ENCODE measurements around the gene HTR1D. TPM values are rescaled to one million over a fixed set of nuclear protein-coding genes. Genes with fewer than 3 reads are reported as not detected.
"Not testable (repeated sequence)": the region's sequence is repeated elsewhere in the genome, so short reads cannot be mapped to it uniquely, and the experiment has no call there.

The HTR1D gene, protein sequence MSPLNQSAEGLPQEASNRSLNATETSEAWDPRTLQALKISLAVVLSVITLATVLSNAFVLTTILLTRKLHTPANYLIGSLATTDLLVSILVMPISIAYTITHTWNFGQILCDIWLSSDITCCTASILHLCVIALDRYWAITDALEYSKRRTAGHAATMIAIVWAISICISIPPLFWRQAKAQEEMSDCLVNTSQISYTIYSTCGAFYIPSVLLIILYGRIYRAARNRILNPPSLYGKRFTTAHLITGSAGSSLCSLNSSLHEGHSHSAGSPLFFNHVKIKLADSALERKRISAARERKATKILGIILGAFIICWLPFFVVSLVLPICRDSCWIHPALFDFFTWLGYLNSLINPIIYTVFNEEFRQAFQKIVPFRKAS
- total RNA-seq (2021) (5.4 to 7.9 TPM (median 7.9 TPM) in 3 replicates), Bru-seq, nascent RNA (percentile 55 among the genes with signal in this experiment)
- long read RNA-seq, experiment 1, partial matches to known transcripts, result 17 of 29 reads
- long read RNA-seq, experiment 1, other reads (novel, unspliced or antisense), result 8 of 29 reads
- long read RNA-seq, experiment 2, partial matches to known transcripts, result 0 of 2 reads
- long read RNA-seq, experiment 2, other reads (novel, unspliced or antisense), result 2 of 2 reads
- long read RNA-seq, experiment 3, result 0 reads

DNA sequence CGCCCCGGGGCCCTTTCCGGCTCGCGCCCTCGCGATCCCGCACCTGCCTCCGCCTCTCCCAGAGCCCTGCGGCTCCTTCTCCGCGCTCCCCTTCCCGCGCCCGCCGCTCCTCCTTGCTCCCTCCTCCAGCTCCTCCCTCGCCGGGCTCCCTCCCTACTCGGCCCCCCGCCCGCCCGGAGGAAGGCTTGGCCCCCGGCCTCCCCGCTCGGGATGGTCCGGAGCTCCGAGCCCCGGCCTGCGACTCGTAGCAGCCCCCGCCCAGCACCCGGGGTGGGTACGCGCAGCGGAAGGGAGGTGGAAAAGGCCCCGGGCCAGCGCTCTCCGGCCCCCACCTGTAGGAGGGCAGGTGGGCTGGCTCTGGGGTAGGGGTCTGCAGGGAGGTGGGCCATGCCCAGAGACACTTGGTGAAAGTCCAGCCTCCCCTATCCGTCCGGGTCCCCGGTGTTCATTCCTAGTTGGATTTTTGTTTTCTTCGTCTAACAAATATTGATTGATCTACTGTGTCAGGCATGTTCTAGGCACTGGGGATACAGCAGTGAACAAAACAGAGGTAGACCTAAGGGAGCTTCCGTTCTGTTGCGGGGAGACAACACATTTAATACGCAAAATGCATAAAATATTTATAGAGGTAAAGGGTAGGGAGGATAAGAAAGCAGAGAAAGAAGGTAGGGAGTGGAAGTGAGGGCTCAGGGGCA, at the start of gene HTR1D:
Gene HTR1D (minus strand): TSS at position 82 of the 695 bp plus-strand sequence. CDS start 23,283 bp downstream, outside the sequence.
- H3K4me1 Mint-ChIP-seq, result peaks cover 20% of the 10 kb centered on the region
- POLR2A ChIA-PET, result interaction anchor here (1.9 kb wide), 1 partner anchor 46 kb away, joined by 8 read pairs; no protein-coding TSS in a partner anchor
- H3K9me3 Mint-ChIP-seq, result no peaks in the 10 kb centered on the region
- DNase-seq (ENCODE audit: low spot score), result peak; percentile 79
- peak; percentile 64 for ATAC-seq
- no peak within 1 kb of the TSS for H3K27ac Mint-ChIP-seq
- H3K36me3 Mint-ChIP-seq, result no peaks in the 10 kb centered on the region
- TF ChIP-seq, protein P1, sequence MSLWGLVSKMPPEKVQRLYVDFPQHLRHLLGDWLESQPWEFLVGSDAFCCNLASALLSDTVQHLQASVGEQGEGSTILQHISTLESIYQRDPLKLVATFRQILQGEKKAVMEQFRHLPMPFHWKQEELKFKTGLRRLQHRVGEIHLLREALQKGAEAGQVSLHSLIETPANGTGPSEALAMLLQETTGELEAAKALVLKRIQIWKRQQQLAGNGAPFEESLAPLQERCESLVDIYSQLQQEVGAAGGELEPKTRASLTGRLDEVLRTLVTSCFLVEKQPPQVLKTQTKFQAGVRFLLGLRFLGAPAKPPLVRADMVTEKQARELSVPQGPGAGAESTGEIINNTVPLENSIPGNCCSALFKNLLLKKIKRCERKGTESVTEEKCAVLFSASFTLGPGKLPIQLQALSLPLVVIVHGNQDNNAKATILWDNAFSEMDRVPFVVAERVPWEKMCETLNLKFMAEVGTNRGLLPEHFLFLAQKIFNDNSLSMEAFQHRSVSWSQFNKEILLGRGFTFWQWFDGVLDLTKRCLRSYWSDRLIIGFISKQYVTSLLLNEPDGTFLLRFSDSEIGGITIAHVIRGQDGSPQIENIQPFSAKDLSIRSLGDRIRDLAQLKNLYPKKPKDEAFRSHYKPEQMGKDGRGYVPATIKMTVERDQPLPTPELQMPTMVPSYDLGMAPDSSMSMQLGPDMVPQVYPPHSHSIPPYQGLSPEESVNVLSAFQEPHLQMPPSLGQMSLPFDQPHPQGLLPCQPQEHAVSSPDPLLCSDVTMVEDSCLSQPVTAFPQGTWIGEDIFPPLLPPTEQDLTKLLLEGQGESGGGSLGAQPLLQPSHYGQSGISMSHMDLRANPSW (CRISPR knock-in tag; conservative IDR thresholded peaks at IDR 0.05; ENCODE audit: low read depth), result no peak
- TF ChIP-seq ATF1 (CRISPR knock-in tag; IDR thresholded peaks at IDR 0.05) (0 out of 2 replicates have a peak, but pooled peaks have one; percentile 72), SMAD3 (CRISPR knock-in tag; IDR thresholded peaks at IDR 0.05; ENCODE audit: borderline replicate concordance) (no peak), GTF2I (CRISPR knock-in tag; conservative IDR thresholded peaks at IDR 0.05) (no peak), TEAD4 (CRISPR knock-in tag; IDR thresholded peaks at IDR 0.05) (no peak), ZNF232 (CRISPR knock-in tag; IDR thresholded peaks at IDR 0.05) (no peak), NR3C1 (CRISPR knock-in tag; conservative IDR thresholded peaks at IDR 0.05; ENCODE audit: low read depth) (no peak), NFE2L1 (CRISPR knock-in tag; IDR thresholded peaks at IDR 0.05) (no peak), NFYB (CRISPR knock-in tag; conservative IDR thresholded peaks at IDR 0.05; ENCODE audit: low read depth) (no peak), ZNF263 (CRISPR knock-in tag; IDR thresholded peaks at IDR 0.05; ENCODE audit: low read depth) (peak; percentile 93), ZNF219 (CRISPR knock-in tag; IDR thresholded peaks at IDR 0.05; ENCODE audit: borderline replicate concordance) (no peak), FOXK1 (CRISPR knock-in tag; IDR thresholded peaks at IDR 0.05) (0 out of 2 replicates have a peak, but pooled peaks have one; percentile 9), NR2C2 (CRISPR knock-in tag; IDR thresholded peaks at IDR 0.05) (no peak), ZNF416 (CRISPR knock-in tag; IDR thresholded peaks at IDR 0.05) (no peak)
- TF ChIP-seq, protein P2, sequence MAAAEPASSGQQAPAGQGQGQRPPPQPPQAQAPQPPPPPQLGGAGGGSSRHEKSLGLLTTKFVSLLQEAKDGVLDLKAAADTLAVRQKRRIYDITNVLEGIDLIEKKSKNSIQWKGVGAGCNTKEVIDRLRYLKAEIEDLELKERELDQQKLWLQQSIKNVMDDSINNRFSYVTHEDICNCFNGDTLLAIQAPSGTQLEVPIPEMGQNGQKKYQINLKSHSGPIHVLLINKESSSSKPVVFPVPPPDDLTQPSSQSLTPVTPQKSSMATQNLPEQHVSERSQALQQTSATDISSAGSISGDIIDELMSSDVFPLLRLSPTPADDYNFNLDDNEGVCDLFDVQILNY (CRISPR knock-in tag; IDR thresholded peaks at IDR 0.05), result peak; percentile 65
- TF ChIP-seq, protein P3, sequence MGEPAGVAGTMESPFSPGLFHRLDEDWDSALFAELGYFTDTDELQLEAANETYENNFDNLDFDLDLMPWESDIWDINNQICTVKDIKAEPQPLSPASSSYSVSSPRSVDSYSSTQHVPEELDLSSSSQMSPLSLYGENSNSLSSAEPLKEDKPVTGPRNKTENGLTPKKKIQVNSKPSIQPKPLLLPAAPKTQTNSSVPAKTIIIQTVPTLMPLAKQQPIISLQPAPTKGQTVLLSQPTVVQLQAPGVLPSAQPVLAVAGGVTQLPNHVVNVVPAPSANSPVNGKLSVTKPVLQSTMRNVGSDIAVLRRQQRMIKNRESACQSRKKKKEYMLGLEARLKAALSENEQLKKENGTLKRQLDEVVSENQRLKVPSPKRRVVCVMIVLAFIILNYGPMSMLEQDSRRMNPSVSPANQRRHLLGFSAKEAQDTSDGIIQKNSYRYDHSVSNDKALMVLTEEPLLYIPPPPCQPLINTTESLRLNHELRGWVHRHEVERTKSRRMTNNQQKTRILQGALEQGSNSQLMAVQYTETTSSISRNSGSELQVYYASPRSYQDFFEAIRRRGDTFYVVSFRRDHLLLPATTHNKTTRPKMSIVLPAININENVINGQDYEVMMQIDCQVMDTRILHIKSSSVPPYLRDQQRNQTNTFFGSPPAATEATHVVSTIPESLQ (CRISPR knock-in tag; IDR thresholded peaks at IDR 0.05), result no peak
- H3K4me3 Mint-ChIP-seq, result peak within 1 kb of the TSS; percentile 65
- H3K27me3 Mint-ChIP-seq (ENCODE audit: low read depth), result peaks cover 27% of the 10 kb centered on the region
- CTCF ChIA-PET, result interaction anchor here (0.7 to 3.2 kb wide), 24 partner anchors 8 to 513 kb away, joined by 3 to 48 read pairs (median 4); partner anchors contain the start of gene HNRNPR

DNA sequence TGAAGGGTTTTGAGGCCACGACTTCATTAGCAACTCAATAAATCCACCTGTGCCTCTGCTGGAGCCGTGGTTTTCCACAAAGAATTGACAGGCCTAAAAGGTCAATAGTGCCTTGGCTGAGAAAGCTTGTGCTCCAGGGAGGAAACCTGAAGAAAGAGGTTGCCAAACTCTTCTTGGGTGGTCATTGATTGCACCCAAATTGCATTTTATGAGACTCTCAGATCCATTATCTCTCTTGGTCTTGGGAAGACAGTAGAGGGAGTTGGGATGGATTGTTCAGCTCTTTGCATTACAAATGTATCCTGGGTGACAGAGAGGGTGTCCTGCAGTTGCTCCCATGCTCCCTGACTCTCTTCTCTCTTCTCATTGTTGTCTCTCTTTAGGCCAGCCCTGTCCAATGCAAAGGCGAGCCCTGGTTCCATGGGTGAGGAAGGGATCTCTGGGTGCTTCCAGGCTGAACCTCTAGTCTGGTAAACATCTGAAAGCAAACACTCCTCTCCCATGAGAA, 46.1 kb upstream of the HTR1D start:
- no peaks in the 10 kb centered on the region; the same call in 1 of the 2 replicates for H3K27me3 Mint-ChIP-seq (ENCODE audit: low read depth)
- H3K9me3 Mint-ChIP-seq, result no peaks in the 10 kb centered on the region
- H3K4me1 Mint-ChIP-seq, result peaks cover 44% of the 10 kb centered on the region
- ChIA-PET POLR2A (interaction anchor here (0.7 to 2.0 kb wide), 3 partner anchors 46 to 233 kb away, joined by 3 to 8 read pairs (median 6); partner anchors contain the start of genes HNRNPR and HTR1D), CTCF (interaction anchor here (0.5 to 4.2 kb wide), 8 partner anchors 10 to 887 kb away, joined by 3 to 48 read pairs (median 4); partner anchors contain the start of gene HTR1D)
- H3K36me3 Mint-ChIP-seq, result no peaks in the 10 kb centered on the region
- DNase-seq (ENCODE audit: low spot score), result no peak
- peak; percentile 87 for ATAC-seq
- H3K4me3 Mint-ChIP-seq, result peak overlapping the region; percentile 42; the same call in 1 of the 2 replicates
- H3K27ac Mint-ChIP-seq, result peak overlapping the region; percentile 69
- TF ChIP-seq FOXK1 (CRISPR knock-in tag; IDR thresholded peaks at IDR 0.05) (peak; percentile 7; the same call in 1 of the 2 replicates), SP1 (CRISPR knock-in tag; conservative IDR thresholded peaks at IDR 0.05) (no peak), TEAD1 (CRISPR knock-in tag; IDR thresholded peaks at IDR 0.05) (peak; percentile 86), ZNF423 (CRISPR knock-in tag; IDR thresholded peaks at IDR 0.05) (peak; percentile 72)
- TF ChIP-seq, protein P4, sequence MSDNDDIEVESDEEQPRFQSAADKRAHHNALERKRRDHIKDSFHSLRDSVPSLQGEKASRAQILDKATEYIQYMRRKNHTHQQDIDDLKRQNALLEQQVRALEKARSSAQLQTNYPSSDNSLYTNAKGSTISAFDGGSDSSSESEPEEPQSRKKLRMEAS (CRISPR knock-in tag; IDR thresholded peaks at IDR 0.05), result peak; percentile 39; the same call in 1 of the 2 replicates

DNA sequence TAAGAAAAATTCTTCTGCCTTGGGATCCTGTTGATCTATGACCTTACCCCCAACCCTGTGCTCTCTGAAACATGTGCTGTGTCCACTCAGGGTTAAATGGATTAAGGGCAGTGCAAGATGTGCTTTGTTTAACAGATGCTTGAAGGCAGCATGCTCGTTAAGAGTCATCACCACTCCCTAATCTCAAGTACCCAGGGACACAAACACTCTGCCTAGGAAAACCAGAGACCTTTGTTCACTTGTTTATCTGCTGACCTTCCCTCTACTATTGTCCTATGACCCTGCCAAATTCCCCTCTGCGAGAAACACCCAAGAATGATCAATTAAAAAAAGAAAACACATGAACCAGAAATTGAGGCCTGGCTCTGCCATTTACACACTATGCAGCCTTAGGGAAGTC, 40.8 kb upstream of the HTR1D start:
- CTCF ChIA-PET; H3K27ac Mint-ChIP-seq; POLR2A ChIA-PET; DNase-seq (ENCODE audit: low spot score); H3K9me3 Mint-ChIP-seq; H3K4me3 Mint-ChIP-seq; H3K36me3 Mint-ChIP-seq; ATAC-seq; H3K27me3 Mint-ChIP-seq (ENCODE audit: low read depth): not testable (repeated sequence)
- peaks cover 14% of the 10 kb centered on the region for H3K4me1 Mint-ChIP-seq

DNA sequence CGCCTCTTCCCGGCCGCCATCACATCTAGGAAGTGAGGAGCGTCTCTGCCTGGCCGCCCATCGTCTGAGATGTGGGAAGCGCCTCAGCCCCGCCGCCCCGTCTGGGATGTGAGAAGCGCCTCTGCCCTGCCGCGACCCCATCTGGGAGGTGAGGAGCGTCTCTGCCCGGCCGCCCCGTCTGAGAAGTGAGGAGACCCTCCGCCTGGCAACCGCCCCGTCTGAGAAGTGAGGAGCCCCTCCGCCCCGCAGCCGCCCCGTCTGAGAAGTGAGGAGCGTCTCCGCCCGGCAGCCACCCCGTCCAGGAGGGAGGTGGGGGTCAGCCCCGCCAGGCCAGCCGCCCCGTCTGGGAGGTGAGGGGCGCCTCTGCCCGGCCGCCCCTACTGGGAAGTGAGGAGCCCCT, 40.1 kb upstream of the HTR1D start:
- H3K4me1 Mint-ChIP-seq; DNase-seq (ENCODE audit: low spot score); H3K36me3 Mint-ChIP-seq; H3K27me3 Mint-ChIP-seq (ENCODE audit: low read depth); CTCF ChIA-PET; H3K4me3 Mint-ChIP-seq; ATAC-seq; POLR2A ChIA-PET; H3K9me3 Mint-ChIP-seq; H3K27ac Mint-ChIP-seq: not testable (repeated sequence)

All from WTC11 (cell line).